ENCODE measurements around the gene PTGES. TPM values are rescaled to one million over a fixed set of nuclear protein-coding genes. Genes with fewer than 3 reads are reported as not detected.

PTGES gene
- total and polyA plus RNA-seq, 9 of the 15 experiments (the other 6 are each of a cell fraction or from before 2014, with no cell fraction given), result 0.13 TPM; not detected in 8

DNA sequence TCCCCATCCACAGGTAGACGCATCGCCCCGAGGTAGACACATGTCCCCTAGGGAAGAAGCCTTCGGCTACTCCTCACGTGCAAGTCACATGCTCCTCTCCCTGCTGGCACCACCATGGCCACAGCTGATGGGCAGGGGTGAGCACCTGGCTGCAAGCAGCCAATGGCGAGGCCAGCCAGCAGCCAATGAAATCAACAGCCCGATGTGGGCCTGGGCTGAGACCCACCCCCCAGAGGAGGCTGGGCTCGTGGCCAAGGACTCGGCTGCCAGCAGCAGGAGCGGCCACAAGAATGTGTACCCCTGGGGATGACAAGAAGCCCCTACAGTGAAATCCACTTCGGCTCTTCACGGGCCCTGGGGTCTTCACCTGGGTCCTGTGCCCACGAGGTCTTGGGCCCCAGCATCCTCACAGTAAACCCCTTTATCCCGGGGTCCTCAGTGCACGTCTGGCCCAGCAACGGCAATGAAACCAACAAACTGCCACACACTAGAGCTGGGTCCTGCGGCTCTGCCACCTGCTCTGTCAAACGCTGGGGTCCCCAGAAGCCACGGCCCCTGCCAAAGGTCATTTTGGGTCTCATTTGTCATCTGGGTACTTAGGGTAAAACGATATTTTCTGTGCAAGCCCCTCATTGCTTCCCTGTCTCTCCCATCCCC lies 22.1 kb upstream of the PTGES start:
- H3K9me3 ChIP-seq (replicated peaks; ENCODE audit: control insufficient read depth, insufficient read depth, low read depth, low read length), result no peaks in the 10 kb centered on the region
- H3K9me1 ChIP-seq (ENCODE audit: control insufficient read depth, insufficient read depth, low read length), result no peaks in the 10 kb centered on the region
- H3K4me3 ChIP-seq, result no peak overlapping the region
- no peak overlapping the region for H3K27ac ChIP-seq (ENCODE audit: extremely low read depth, low read depth, low read length)
- WGBS (ENCODE audit: insufficient coverage, low coverage, missing lambda C conversion rate), result 24% methylated on average over 20 of the region's 20 CpGs
- no TSS peak for BruUV-seq (replicated peaks)
- H2AFZ ChIP-seq (ENCODE audit: low read depth, low read length), result no peak overlapping the region
- DNase-seq (ENCODE audit: extremely low read depth in 1 of 4, low spot score in 3 of 4) (peak in 2 of 4 experiments; percentile 33 to 46), FAIRE-seq (no peak), ATAC-seq (no peak)
- H4K20me1 ChIP-seq (replicated peaks; ENCODE audit: control insufficient read depth, insufficient read depth, low read length), result no peaks in the 10 kb centered on the region
- intact Hi-C loops (cut with micrococcal nuclease) (no loop called here), in situ Hi-C loops (cut with MboI) (loop anchor here (25.0 kb wide), 1 partner anchor 1488 kb away; the partner anchor contains the start of genes GOLGA2 and SWI5)
- peaks cover 18 to 28% of the 10 kb centered on the region in 2 experiments for H3K4me1 ChIP-seq (replicated peaks in 1 of 2; ENCODE audit: control insufficient read depth in 2 of 2, insufficient read depth in 2 of 2, low read length in 2 of 2)
- no peaks in the 10 kb centered on the region for H3K79me2 ChIP-seq (ENCODE audit: control insufficient read depth, insufficient read depth, low read length)
- no peaks in the 10 kb centered on the region for H3K27me3 ChIP-seq (ENCODE audit: control insufficient read depth in 2 of 2, insufficient read depth in 2 of 2, low read length in 2 of 2)
- ChIA-PET CTCF (ENCODE audit: low intra/inter-chr PET ratio) (no interaction called here), POLR2A (interaction anchor here (0.6 to 2.2 kb wide), 5 partner anchors 9 to 43 kb away, joined by 3 to 6 read pairs (median 5); no protein-coding TSS in a partner anchor)
- no peaks in the 10 kb centered on the region for H3K36me3 ChIP-seq (ENCODE audit: control insufficient read depth, insufficient read depth, low read length)
- no peak overlapping the region; a peak in 1 of 4 replicates for H3K9ac ChIP-seq (ENCODE audit: insufficient read depth in 1 of 2, low read depth in 2 of 2, low read length in 2 of 2)
- no peak overlapping the region for H3K4me2 ChIP-seq (ENCODE audit: insufficient read depth, low read length)
- TF ChIP-seq ZNF79 (CRISPR knock-in tag; IDR thresholded peaks at IDR 0.05; ENCODE audit: low read depth) (no peak), NFIC (IDR thresholded peaks at IDR 0.05) (peak; percentile 48), ZKSCAN3 (CRISPR knock-in tag; IDR thresholded peaks at IDR 0.05) (no peak), ZBTB1 (CRISPR knock-in tag; IDR thresholded peaks at IDR 0.05; ENCODE audit: borderline replicate concordance, low read depth) (peak; percentile 69; the same call in 1 of the 2 replicates), TBL1XR1 (IDR thresholded peaks at IDR 0.05; ENCODE audit: low read length in 2 of 2) (no peak), L3MBTL2 (IDR thresholded peaks at IDR 0.05) (peak; percentile 63), FOXP1 (CRISPR knock-in tag; IDR thresholded peaks at IDR 0.05) (0 out of 2 replicates have a peak, but pooled peaks have one; percentile 27), CC2D1A (IDR thresholded peaks at IDR 0.05) (no peak), CREBBP (IDR thresholded peaks at IDR 0.05; ENCODE audit: low read depth, low read length) (no peak), ARID2 (IDR thresholded peaks at IDR 0.05) (no peak), RAD51 (IDR thresholded peaks at IDR 0.05; ENCODE audit: borderline replicate concordance, low read depth) (peak; percentile 22; the same call in 1 of the 2 replicates), NFE2 (IDR thresholded peaks at IDR 0.05; ENCODE audit: low read depth) (no peak), CCAR2 (IDR thresholded peaks at IDR 0.05; ENCODE audit: low read depth, low read length) (no peak), BHLHE40 (IDR thresholded peaks at IDR 0.05; ENCODE audit: low read length) (peak; percentile 82)
- TF ChIP-seq, protein P1, sequence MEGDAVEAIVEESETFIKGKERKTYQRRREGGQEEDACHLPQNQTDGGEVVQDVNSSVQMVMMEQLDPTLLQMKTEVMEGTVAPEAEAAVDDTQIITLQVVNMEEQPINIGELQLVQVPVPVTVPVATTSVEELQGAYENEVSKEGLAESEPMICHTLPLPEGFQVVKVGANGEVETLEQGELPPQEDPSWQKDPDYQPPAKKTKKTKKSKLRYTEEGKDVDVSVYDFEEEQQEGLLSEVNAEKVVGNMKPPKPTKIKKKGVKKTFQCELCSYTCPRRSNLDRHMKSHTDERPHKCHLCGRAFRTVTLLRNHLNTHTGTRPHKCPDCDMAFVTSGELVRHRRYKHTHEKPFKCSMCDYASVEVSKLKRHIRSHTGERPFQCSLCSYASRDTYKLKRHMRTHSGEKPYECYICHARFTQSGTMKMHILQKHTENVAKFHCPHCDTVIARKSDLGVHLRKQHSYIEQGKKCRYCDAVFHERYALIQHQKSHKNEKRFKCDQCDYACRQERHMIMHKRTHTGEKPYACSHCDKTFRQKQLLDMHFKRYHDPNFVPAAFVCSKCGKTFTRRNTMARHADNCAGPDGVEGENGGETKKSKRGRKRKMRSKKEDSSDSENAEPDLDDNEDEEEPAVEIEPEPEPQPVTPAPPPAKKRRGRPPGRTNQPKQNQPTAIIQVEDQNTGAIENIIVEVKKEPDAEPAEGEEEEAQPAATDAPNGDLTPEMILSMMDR (IDR thresholded peaks at IDR 0.05 in 2 of 3, conservative IDR thresholded peaks at IDR 0.05 in 1 of 3; ENCODE audit: insufficient read depth in 2 of 3, low read depth in 1 of 3, low read length in 3 of 3), result no peak
- TF ChIP-seq, protein P2, sequence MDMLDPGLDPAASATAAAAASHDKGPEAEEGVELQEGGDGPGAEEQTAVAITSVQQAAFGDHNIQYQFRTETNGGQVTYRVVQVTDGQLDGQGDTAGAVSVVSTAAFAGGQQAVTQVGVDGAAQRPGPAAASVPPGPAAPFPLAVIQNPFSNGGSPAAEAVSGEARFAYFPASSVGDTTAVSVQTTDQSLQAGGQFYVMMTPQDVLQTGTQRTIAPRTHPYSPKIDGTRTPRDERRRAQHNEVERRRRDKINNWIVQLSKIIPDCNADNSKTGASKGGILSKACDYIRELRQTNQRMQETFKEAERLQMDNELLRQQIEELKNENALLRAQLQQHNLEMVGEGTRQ (CRISPR knock-in tag; IDR thresholded peaks at IDR 0.05), result peak; percentile 35
- TF ChIP-seq, protein P3, sequence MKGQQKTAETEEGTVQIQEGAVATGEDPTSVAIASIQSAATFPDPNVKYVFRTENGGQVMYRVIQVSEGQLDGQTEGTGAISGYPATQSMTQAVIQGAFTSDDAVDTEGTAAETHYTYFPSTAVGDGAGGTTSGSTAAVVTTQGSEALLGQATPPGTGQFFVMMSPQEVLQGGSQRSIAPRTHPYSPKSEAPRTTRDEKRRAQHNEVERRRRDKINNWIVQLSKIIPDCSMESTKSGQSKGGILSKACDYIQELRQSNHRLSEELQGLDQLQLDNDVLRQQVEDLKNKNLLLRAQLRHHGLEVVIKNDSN (CRISPR knock-in tag; IDR thresholded peaks at IDR 0.05), result peak; percentile 40; the same call in 1 of the 2 replicates
- TF ChIP-seq, protein P4, sequence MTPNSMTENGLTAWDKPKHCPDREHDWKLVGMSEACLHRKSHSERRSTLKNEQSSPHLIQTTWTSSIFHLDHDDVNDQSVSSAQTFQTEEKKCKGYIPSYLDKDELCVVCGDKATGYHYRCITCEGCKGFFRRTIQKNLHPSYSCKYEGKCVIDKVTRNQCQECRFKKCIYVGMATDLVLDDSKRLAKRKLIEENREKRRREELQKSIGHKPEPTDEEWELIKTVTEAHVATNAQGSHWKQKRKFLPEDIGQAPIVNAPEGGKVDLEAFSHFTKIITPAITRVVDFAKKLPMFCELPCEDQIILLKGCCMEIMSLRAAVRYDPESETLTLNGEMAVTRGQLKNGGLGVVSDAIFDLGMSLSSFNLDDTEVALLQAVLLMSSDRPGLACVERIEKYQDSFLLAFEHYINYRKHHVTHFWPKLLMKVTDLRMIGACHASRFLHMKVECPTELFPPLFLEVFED (CRISPR knock-in tag; conservative IDR thresholded peaks at IDR 0.05), result no peak
